HG03175 (cell line): ENCODE measurements around the gene ADAMTSL2.
A peak's percentile ranks its signal among the peaks of the same experiment; 100 is the strongest.

Experiments
- ATAC-seq: cut with Tn5 transposase; IDR thresholded peaks from one replicate; pipeline ENCODE4 v1.9.1; 2021; ENCODE audit warnings: mild to moderate bottlenecking, moderate library complexity; ENCODE audit not compliant: unreplicated experiment

ADAMTSL2 gene

GRCh38 chr9:133534346-133535291 lies at the start of gene ADAMTSL2:
ADAMTSL2 (plus strand) TSS chr9:133534704; CDS start chr9:133536713, 2,009 bp downstream.
- ATAC-seq, result no peak

GRCh38 chr9:133485531-133486260 lies 48.8 kb upstream of the ADAMTSL2 start:
- peak; percentile 30 for ATAC-seq

GRCh38 chr9:133487331-133487725 lies 47.2 kb upstream of the ADAMTSL2 start:
- ATAC-seq, result no peak

- ATAC-seq, result no peak
These were observed 45.7 kb upstream of the ADAMTSL2 start for GRCh38 chr9:133488686-133489252.

- no peak for ATAC-seq
These were observed 45.0 kb upstream of the ADAMTSL2 start for GRCh38 chr9:133489253-133490190.

- ATAC-seq, result no peak
These were observed 44.3 kb upstream of the ADAMTSL2 start for GRCh38 chr9:133490201-133490681.

- ATAC-seq, result no peak
These were observed 43.4 kb upstream of the ADAMTSL2 start for GRCh38 chr9:133490865-133491655.

- no peak for ATAC-seq
These were observed 42.9 kb upstream of the ADAMTSL2 start for GRCh38 chr9:133491656-133491925.

GRCh38 chr9:133492061-133493021 lies 42.2 kb upstream of the ADAMTSL2 start:
- no peak for ATAC-seq

- ATAC-seq, result no peak
These were observed 41.1 kb upstream of the ADAMTSL2 start for GRCh38 chr9:133493428-133493827.

- no peak for ATAC-seq
These were observed 40.5 kb upstream of the ADAMTSL2 start for GRCh38 chr9:133493845-133494540.

- ATAC-seq, result no peak
These were observed 39.7 kb upstream of the ADAMTSL2 start for GRCh38 chr9:133494636-133495326.

- no peak for ATAC-seq
These were observed 38.9 kb upstream of the ADAMTSL2 start for GRCh38 chr9:133495327-133496293.

- ATAC-seq, result no peak
These were observed 37.4 kb upstream of the ADAMTSL2 start for GRCh38 chr9:133496861-133497842.
